ENCODE measurements around the gene LIME1.

The LIME1 gene, protein sequence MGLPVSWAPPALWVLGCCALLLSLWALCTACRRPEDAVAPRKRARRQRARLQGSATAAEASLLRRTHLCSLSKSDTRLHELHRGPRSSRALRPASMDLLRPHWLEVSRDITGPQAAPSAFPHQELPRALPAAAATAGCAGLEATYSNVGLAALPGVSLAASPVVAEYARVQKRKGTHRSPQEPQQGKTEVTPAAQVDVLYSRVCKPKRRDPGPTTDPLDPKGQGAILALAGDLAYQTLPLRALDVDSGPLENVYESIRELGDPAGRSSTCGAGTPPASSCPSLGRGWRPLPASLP

DNA sequence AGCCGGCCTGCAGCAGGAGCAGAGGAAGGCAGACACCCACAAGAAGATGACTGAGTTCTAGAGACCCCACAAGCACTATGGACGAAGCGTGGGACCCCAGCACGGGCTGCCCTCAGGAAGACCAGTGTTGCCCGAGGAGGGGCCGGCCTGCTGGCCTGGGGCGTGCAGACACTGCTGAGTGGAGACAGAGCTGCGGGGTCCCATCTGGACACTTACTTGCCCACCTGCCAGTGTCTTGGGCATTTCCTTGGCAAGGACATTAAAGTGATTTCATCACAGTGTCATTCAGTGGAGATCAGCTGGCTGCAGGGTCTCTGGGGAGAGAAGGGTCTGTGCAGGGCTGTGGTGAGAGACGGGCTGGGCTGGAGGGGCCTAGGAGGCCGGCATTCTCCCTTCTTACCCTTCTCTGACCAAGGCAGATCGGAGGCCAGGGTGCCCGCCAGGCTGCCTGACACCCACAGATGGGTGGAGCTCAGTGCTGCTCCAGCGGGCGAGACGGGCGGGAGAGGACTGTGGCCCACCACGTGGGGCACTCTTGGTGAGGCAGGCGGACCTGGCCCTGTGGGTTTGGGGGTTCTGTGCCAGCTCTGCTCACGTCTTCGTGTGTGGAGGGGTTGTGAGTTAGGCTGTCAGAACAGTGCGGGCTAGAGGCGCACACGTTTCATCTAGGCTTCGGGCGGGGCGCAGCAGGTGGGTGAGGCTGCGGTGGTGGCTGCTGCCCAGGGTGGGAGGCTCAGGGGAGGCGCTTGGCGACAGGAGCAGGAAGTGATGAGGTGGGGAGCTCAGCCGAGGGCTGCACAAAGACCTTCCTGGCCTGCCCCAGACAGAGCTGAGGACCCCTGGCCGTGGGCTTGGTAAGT is at the start of gene LIME1:
Gene LIME1 (plus strand): TSS at position 806 of the 860 bp plus-strand sequence. CDS start 886 bp downstream, outside the sequence.
- peak in 1 of 3 donors; percentile 16 for DNase-seq

DNA sequence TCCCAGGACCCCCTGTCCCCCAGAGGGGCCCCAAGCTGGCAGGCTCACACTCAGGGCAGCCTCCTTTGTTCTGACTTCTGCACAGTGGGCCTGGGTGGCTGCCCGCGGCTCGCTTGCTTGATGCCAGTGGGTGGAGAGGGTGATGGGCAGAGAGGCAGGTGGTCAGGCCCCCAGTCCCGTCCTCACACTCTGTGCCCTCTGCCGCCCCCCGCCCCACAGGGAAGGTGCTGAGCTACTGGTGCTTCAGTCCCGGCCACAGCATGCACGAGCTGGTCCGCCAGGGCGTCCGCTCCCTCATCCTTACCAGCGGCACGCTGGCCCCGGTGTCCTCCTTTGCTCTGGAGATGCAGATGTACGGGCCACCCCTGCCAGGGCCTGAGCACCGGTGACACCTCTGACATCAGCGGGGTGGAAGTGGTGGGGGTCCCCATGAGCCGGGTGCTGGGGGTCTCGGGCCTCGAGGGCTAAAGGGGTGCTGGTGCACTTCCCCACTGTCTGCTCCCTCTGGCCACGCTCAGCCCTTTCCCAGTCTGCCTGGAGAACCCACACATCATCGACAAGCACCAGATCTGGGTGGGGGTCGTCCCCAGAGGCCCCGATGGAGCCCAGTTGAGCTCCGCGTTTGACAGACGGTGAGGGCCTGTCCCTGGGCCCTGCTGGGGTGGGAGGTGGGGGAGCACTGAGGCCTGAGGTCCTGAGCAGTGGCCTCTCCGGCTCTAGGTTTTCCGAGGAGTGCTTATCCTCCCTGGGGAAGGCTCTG is 48.9 kb upstream of the LIME1 start:
- no peak for DNase-seq

DNA sequence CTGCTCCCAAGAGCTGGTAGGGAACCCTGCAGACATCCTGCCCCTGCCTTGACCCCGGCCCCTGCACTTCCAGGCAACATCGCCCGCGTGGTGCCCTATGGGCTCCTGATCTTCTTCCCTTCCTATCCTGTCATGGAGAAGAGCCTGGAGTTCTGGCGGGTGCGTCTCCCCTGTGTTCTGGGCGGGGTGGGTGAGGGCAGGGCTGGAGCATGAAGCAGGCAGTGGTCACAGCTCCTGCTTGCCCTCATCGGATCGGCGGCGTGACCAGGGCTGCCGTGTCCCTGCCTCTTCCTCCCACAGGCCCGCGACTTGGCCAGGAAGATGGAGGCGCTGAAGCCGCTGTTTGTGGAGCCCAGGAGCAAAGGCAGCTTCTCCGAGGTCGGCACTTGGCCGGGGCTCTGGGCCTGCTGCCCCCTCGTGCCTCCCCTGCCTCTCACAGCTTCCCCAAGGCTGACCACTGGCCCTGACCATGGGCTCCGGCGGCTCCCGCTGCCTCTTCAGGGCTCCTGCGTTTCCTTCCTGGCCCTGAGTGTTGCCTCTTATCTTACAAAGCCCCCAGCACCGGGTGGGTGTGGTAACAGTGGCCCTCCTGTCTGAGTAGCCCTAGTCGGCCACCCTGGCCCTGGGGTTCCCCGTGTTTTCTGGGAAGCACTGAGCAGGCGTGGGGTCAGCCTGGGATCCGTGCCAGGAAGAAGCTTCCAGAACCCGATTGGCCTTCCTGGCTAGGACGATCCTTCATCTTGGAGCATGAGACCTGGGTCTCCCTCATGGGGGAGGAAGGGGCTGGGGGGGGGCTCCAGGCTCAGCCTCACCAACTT is 48.0 kb upstream of the LIME1 start:
- no peak for DNase-seq

DNA sequence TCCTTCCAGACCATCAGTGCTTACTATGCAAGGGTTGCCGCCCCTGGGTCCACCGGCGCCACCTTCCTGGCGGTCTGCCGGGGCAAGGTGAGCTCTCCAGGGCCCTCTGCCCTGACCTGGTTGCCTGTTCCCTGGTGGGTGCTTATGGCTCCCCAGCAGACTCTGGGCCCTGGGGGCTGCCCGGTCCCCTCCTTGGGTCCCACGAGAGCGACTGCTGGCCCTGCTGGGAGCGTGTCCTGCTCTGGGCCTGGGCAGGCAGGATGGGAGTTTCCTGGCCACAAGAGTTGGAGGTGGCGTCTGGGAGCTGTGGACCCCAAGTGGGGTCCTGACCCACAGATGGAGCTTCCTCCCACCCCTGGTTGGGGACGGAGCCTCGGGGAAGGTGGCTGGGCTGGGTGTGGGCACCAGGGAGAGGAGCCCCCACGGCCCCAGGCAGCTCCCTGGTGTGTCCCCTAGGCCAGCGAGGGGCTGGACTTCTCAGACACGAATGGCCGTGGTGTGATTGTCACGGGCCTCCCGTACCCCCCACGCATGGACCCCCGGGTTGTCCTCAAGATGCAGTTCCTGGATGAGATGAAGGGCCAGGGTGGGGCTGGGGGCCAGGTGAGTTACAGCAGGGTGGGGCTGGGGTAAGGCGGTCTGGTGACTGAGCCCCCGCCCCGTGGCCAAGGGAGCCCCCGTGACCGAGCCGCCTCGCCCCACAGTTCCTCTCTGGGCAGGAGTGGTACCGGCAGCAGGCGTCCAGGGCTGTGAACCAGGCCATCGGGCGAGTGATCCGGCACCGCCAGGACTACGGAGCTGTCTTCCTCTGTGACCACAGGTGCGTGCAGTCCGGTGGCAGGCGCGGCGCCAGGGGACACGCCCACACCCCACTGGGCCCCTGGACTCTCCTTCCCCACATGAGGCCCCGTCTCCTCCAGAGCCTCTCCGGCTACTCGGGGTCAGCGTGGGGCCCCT is 47.1 kb upstream of the LIME1 start:
- no peak for DNase-seq

DNA sequence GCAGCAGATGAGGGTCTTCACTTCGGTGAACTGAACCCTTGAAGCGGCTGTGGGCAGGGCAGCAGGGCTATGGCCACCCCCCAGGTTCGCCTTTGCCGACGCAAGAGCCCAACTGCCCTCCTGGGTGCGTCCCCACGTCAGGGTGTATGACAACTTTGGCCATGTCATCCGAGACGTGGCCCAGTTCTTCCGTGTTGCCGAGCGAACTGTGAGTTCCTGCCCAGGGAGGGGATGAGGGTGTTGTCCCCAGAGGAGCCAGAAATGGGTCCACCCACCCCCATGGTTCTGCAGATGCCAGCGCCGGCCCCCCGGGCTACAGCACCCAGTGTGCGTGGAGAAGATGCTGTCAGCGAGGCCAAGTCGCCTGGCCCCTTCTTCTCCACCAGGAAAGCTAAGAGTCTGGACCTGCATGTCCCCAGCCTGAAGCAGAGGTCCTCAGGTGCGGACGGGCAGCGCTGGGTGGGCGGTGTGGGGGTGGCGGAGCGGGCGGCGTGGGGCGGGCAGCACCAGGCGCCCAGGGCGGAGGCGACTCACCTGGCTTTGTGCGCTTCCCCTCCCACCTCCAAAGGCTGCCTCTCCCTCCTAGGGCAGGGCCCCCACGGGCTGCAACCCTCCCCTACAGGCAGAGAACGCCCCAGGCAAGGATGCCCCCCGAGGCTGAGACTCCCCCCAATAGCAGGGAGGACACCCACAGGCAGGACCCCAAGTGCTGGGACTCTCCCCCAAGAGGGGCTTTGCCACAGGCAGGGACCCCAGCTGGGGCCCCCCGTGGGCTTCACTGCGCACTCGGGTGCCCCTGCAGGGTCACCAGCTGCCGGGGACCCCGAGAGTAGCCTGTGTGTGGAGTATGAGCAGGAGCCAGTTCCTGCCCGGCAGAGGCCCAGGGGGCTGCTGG is 46.2 kb upstream of the LIME1 start:
- no peak for DNase-seq

DNA sequence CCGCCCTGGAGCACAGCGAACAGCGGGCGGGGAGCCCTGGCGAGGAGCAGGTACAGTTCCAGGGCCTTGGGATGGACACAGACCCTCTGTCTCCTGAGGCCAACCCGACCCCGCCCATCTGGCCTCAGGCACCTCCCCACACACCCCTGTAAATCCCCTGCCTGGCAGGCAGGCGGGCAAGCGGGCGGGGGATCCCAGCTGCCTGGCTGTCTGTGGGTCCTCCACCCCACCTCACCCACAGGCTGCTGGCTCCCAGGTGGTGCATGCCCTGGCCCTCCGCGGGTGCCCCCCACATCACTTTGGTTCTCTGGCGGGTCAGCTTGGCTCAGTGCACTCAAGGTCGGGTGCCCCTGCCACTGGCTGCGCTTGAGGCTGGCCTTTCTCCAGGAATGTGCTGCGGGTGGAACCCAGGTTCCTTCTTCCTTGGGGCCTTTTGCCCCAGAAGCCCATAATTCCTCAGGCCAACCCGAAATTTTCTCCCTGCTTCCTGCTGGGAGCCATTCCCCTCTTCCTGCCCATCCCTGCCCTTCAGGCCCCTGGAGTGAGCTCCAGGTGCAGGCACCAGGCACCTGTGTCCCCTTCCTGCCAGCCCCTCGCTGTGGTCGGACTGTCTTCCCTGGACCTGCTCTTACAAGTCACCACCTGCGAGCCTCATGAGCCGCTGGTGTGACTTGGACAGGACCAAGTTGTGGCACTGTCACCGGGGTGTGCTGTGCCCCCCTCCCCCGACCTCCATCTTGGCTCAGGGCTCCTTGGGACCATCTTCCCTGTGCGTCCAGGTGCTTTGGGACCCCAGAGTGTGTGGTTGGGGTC is 45.4 kb upstream of the LIME1 start:
- DNase-seq: no peak

DNA sequence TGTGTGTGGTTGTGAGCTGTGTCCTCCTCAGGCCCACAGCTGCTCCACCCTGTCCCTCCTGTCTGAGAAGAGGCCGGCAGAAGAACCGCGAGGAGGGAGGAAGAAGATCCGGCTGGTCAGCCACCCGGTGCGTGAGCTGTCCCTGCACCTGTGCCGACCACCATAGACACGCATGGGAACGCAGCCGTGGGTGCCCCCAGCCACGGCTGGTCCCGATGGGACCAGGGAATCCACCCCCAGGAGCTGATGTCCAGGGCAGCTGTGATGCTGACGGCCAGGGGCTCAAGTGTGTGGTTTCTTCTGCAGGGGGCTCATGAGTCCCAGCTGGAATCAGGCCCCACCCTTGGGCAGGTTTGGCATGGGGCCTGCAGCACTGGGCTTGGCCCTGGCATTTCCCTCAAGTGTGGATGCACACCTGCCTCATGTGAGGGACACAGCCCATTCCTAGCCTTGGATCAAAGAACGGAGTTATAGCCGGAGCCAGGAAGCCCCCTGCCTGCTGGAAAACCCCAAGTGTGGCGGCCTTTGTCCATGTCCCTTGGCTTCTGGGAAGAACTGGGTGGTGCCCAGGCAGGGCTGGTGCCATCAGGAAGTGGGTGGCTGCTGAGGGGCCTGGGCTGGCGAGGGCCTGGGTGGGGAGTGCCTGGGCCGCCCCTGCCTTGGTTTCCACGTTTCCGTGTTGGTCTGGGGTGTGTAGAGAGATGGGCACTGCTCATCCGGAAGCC is 44.6 kb upstream of the LIME1 start:
- DNase-seq: no peak

DNA sequence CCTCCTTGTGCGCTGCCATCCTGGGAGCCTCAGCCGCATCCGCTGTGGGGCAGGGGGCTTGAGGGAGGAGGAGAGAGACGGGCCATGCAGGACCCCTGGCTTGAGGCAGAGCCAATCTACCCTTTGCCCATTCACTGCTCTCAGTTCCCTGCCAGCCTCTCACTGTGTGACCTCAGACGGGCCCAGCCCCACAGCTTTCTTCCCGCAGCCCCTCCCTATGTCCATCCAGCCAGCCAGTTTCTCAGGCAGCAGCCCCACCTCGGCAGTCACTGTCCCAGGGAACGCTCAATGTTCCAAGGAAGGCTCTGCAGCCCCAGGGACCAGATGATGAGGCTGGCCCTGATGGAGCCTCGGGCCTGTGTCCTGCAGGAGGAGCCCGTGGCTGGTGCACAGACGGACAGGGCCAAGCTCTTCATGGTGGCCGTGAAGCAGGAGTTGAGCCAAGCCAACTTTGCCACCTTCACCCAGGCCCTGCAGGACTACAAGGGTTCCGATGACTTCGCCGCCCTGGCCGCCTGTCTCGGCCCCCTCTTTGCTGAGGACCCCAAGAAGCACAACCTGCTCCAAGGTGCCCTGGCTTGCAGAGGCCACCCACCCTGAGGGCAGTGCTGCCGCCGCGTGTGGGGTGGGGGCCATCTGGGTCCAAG is 43.9 kb upstream of the LIME1 start:
- no peak for DNase-seq

DNA sequence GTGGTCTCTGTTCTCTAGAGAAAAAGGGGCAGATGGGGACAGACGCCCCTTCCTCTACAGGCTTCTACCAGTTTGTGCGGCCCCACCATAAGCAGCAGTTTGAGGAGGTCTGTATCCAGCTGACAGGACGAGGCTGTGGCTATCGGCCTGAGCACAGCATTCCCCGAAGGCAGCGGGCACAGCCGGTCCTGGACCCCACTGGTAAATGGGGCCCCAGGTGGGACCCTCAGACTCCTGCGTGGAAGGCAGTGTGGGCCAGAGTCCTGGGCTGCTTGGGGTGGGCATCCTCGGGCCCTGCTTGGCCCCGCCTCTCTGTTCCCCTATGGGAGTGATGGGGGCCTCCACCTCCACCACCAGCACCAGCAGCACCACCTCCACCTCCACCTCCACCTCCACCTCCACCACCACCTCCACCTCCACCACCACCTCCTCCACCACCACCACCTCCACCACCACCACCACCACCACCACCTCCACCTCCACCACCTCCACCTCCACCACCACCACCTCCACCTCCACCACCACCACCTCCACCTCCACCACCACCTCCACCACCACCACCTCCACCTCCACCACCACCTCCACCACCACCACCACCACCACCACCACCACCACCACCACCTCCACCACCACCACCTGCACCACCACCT is 43.3 kb upstream of the LIME1 start:
- no peak for DNase-seq

DNA sequence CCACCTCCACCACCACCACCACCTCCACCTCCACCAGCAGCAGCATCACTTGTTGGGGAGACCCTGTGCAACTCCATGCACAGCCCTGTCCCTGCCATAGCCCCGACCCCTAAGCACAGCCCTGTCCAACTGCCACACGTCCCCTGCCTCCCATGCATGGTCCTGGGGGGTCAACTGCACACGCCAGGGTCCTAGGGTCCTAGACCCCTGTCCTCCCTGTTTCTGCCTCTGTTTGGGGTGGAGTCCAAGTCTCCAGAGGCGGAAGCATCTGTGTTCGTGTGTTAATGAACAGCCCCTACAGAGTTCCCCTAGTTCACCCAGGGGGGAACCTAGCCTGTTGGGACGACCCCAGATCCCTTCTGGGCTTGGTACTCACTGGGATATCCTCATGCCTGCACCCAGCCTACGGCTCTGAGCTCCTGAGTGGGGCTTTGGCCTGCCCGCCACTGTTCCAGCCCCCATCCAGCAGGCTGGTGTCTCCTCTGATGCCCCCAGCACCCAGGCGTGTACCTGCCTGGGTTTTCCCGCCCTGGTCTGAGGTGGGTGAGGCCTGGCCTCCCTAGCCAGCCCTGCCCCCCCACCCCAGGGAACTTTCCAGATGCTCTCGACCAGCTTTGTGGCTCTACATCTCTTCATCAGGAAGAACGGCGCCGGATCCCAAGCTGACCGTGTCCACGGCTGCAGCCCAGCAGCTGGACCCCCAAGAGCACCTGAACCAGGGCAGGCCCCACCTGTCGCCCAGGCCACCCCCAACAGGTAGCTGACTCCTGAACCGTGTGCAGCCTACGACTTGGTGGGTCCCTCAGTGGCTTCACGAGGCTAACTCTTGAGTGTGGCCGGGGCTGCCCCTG is 42.5 kb upstream of the LIME1 start:
- DNase-seq: no peak

DNA sequence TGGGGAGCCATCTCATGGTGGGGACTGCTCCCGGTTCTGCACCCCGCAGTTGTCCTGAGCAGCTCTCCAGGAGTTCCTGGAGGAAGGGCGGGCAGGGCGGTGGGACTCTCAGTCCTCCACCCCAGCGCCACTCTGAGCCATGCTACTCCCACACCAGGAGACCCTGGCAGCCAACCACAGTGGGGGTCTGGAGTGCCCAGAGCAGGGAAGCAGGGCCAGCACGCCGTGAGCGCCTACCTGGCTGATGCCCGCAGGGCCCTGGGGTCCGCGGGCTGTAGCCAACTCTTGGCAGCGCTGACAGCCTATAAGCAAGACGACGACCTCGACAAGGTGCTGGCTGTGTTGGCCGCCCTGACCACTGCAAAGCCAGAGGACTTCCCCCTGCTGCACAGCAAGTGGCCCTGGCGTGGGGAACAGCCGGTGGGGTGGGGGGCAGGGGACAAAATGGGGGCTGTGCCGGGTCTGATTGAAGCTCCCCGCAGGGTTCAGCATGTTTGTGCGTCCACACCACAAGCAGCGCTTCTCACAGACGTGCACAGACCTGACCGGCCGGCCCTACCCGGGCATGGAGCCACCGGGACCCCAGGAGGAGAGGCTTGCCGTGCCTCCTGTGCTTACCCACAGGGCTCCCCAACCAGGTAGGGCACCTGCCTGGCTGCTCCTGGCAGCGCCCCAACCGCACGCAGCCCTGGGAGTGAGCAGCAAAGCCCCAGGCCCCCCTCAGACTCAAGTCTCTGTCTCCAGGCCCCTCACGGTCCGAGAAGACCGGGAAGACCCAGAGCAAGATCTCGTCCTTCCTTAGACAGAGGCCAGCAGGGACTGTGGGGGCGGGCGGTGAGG is 41.7 kb upstream of the LIME1 start:
- DNase-seq: no peak

DNA sequence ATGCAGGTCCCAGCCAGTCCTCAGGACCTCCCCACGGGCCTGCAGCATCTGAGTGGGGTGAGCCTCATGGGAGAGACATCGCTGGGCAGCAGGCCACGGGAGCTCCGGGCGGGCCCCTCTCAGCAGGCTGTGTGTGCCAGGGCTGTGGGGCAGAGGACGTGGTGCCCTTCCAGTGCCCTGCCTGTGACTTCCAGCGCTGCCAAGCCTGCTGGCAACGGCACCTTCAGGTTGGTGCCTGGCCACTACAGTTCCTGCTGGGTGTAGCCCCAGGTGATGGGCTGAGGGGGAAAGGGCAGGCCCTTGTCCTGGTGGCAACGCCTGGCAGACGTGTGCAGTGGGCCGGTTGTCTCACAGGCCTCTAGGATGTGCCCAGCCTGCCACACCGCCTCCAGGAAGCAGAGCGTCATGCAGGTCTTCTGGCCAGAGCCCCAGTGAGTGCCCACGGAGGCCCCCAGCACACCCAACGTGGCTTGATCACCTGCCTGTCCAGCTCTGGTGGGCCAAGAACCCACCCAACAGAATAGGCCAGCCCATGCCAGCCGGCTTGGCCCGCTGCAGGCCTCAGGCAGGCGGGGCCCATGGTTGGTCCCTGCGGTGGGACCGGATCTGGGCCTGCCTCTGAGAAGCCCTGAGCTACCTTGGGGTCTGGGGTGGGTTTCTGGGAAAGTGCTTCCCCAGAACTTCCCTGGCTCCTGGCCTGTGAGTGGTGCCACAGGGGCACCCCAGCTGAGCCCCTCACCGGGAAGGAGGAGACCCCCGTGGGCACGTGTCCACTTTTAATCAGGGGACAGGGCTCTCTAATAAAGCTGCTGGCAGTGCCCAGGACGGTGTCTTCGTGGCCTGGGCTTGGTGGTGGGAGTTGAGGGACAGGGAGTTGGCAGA is 40.8 kb upstream of the LIME1 start:
- no peak for DNase-seq

DNA sequence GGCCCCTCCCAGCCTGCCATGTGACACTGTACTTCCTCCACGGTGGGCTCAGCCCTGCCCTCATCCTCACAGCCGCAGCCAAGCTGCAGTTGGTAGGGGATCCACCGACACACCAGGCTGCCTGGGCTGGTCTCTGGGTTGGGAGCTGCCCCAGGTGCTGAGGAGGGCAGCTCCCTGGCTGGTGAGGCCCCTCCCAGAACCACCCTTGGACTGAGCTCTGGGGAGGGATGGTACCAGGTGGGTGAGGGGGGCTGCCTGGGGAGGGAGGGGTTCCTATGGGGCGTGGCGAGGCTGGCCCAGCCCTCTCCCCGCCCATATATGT is 40.2 kb upstream of the LIME1 start:
- DNase-seq: peak in 1 of 3 donors; percentile 33

DNA sequence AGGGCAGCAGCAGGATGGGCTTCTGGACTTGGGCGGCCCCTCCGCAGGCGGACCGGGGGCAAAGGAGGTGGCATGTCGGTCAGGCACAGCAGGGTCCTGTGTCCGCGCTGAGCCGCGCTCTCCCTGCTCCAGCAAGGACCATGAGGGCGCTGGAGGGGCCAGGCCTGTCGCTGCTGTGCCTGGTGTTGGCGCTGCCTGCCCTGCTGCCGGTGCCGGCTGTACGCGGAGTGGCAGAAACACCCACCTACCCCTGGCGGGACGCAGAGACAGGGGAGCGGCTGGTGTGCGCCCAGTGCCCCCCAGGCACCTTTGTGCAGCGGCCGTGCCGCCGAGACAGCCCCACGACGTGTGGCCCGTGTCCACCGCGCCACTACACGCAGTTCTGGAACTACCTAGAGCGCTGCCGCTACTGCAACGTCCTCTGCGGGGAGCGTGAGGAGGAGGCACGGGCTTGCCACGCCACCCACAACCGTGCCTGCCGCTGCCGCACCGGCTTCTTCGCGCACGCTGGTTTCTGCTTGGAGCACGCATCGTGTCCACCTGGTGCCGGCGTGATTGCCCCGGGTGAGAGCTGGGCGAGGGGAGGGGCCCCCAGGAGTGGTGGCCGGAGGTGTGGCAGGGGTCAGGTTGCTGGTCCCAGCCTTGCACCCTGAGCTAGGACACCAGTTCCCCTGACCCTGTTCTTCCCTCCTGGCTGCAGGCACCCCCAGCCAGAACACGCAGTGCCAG is 39.7 kb upstream of the LIME1 start, which contains the start of gene TNFRSF6B:
Gene TNFRSF6B (plus strand): TSS at position 25 of the 729 bp plus-strand sequence. CDS start 116 bp downstream, at position 141.
- DNase-seq: no peak
